Measurements from ENCODE around the gene JDP2.

The JDP2 gene

GRCh38 chr14:75443203-75443969 lies 15.6 kb downstream of the JDP2 start:
- Histone ChIP-seq H3K79me2 (ENCODE audit: control insufficient read depth, insufficient read depth, low read length) (no peaks in the 10 kb centered on the region), H2BK120ac (ENCODE audit: low read depth, low read length) (no peak overlapping the region), H3K27me3 (ENCODE audit: insufficient read depth, low read length, poor library complexity) (no peaks in the 10 kb centered on the region), H3K18ac (ENCODE audit: low read length) (no peak overlapping the region), H2BK15ac (replicated peaks; ENCODE audit: low read depth) (no peak overlapping the region), H3K36me3 (ENCODE audit: control insufficient read depth, insufficient read depth, low read length) (peaks cover 19% of the 10 kb centered on the region), H2BK5ac (ENCODE audit: low read length) (no peak overlapping the region), H3K4me2 (ENCODE audit: low read length) (no peak overlapping the region), H3K4me3 (ENCODE audit: low read length) (no peak overlapping the region), H3K4me1 (ENCODE audit: control insufficient read depth, low read depth, low read length) (peaks cover 4% of the 10 kb centered on the region), H3K9ac (ENCODE audit: low read length) (no peak overlapping the region), H4K5ac (ENCODE audit: low read length) (no peak overlapping the region), H3K23ac (ENCODE audit: low read length) (no peak overlapping the region), H4K8ac (ENCODE audit: low read depth, low read length) (no peak overlapping the region), H3K27ac (ENCODE audit: low read depth, low read length) (no peak overlapping the region), H3K79me1 (ENCODE audit: low read length) (peaks cover 20% of the 10 kb centered on the region), H3K4ac (ENCODE audit: low read depth, low read length) (no peak overlapping the region), H3K56ac (ENCODE audit: low read length) (no peak overlapping the region), H2AK5ac (ENCODE audit: low read length) (no peak overlapping the region)
- no peak for DNase-seq
- no CpG with 5 or more reads among the region's 7 CpGs for WGBS (ENCODE audit: extremely low coverage, insufficient coverage, low lambda C conversion rate)

- Histone ChIP-seq H3K27ac (ENCODE audit: low read depth, low read length) (no peak overlapping the region), H3K4me2 (ENCODE audit: low read length) (no peak overlapping the region), H2BK5ac (ENCODE audit: low read length) (no peak overlapping the region), H3K4me3 (ENCODE audit: low read length) (no peak overlapping the region), H3K9ac (ENCODE audit: low read length) (no peak overlapping the region), H3K23ac (ENCODE audit: low read length) (no peak overlapping the region), H3K79me2 (ENCODE audit: control insufficient read depth, insufficient read depth, low read length) (peaks cover under 1% of the 10 kb centered on the region), H3K27me3 (ENCODE audit: insufficient read depth, low read length, poor library complexity) (no peaks in the 10 kb centered on the region), H3K4ac (ENCODE audit: low read depth, low read length) (no peak overlapping the region), H4K5ac (ENCODE audit: low read length) (no peak overlapping the region), H3K4me1 (ENCODE audit: control insufficient read depth, low read depth, low read length) (peaks cover 4% of the 10 kb centered on the region), H3K36me3 (ENCODE audit: control insufficient read depth, insufficient read depth, low read length) (peaks cover 14% of the 10 kb centered on the region), H3K79me1 (ENCODE audit: low read length) (peaks cover 21% of the 10 kb centered on the region), H4K8ac (ENCODE audit: low read depth, low read length) (no peak overlapping the region), H3K56ac (ENCODE audit: low read length) (no peak overlapping the region), H2BK15ac (replicated peaks; ENCODE audit: low read depth) (no peak overlapping the region), H2BK120ac (ENCODE audit: low read depth, low read length) (no peak overlapping the region), H2AK5ac (ENCODE audit: low read length) (no peak overlapping the region), H3K18ac (ENCODE audit: low read length) (no peak overlapping the region)
- WGBS (ENCODE audit: extremely low coverage, insufficient coverage, low lambda C conversion rate), result no CpG with 5 or more reads among the region's 6 CpGs
- no peak for DNase-seq
Measured at GRCh38 chr14:75445236-75445635, 17.4 kb downstream of the JDP2 start.

GRCh38 chr14:75445963-75446362 lies 18.1 kb downstream of the JDP2 start:
- Histone ChIP-seq H3K79me1 (ENCODE audit: low read length) (peaks cover 25% of the 10 kb centered on the region), H3K18ac (ENCODE audit: low read length) (no peak overlapping the region), H3K9ac (ENCODE audit: low read length) (no peak overlapping the region), H3K4ac (ENCODE audit: low read depth, low read length) (no peak overlapping the region), H4K8ac (ENCODE audit: low read depth, low read length) (no peak overlapping the region), H3K27me3 (ENCODE audit: insufficient read depth, low read length, poor library complexity) (no peaks in the 10 kb centered on the region), H3K79me2 (ENCODE audit: control insufficient read depth, insufficient read depth, low read length) (peaks cover 7% of the 10 kb centered on the region), H3K27ac (ENCODE audit: low read depth, low read length) (no peak overlapping the region), H2BK15ac (replicated peaks; ENCODE audit: low read depth) (no peak overlapping the region), H3K4me1 (ENCODE audit: control insufficient read depth, low read depth, low read length) (peaks cover 4% of the 10 kb centered on the region), H3K4me2 (ENCODE audit: low read length) (no peak overlapping the region), H3K23ac (ENCODE audit: low read length) (no peak overlapping the region), H3K56ac (ENCODE audit: low read length) (no peak overlapping the region), H2BK5ac (ENCODE audit: low read length) (no peak overlapping the region), H4K5ac (ENCODE audit: low read length) (no peak overlapping the region), H2BK120ac (ENCODE audit: low read depth, low read length) (no peak overlapping the region), H3K36me3 (ENCODE audit: control insufficient read depth, insufficient read depth, low read length) (peaks cover 11% of the 10 kb centered on the region), H2AK5ac (ENCODE audit: low read length) (no peak overlapping the region), H3K4me3 (ENCODE audit: low read length) (no peak overlapping the region)
- DNase-seq, result no peak
- no CpG with 5 or more reads among the region's 3 CpGs for WGBS (ENCODE audit: extremely low coverage, insufficient coverage, low lambda C conversion rate)

GRCh38 chr14:75446447-75446846 lies 18.6 kb downstream of the JDP2 start:
- no peak overlapping the region for H3K4ac ChIP-seq (ENCODE audit: low read depth, low read length)
- no peak overlapping the region for H3K9ac ChIP-seq (ENCODE audit: low read length)
- H4K8ac ChIP-seq (ENCODE audit: low read depth, low read length), result no peak overlapping the region
- H2BK120ac ChIP-seq (ENCODE audit: low read depth, low read length), result no peak overlapping the region
- no peak overlapping the region for H2BK15ac ChIP-seq (replicated peaks; ENCODE audit: low read depth)
- no peak overlapping the region for H2BK5ac ChIP-seq (ENCODE audit: low read length)
- no peak overlapping the region for H3K23ac ChIP-seq (ENCODE audit: low read length)
- H3K4me2 ChIP-seq (ENCODE audit: low read length), result no peak overlapping the region
- no peak overlapping the region for H3K56ac ChIP-seq (ENCODE audit: low read length)
- no peak overlapping the region for H3K27ac ChIP-seq (ENCODE audit: low read depth, low read length)
- peaks cover 27% of the 10 kb centered on the region for H3K79me1 ChIP-seq (ENCODE audit: low read length)
- H4K5ac ChIP-seq (ENCODE audit: low read length), result no peak overlapping the region
- peaks cover 4% of the 10 kb centered on the region for H3K4me1 ChIP-seq (ENCODE audit: control insufficient read depth, low read depth, low read length)
- H3K27me3 ChIP-seq (ENCODE audit: insufficient read depth, low read length, poor library complexity), result no peaks in the 10 kb centered on the region
- no peak for DNase-seq
- peaks cover 9% of the 10 kb centered on the region for H3K36me3 ChIP-seq (ENCODE audit: control insufficient read depth, insufficient read depth, low read length)
- peaks cover 8% of the 10 kb centered on the region for H3K79me2 ChIP-seq (ENCODE audit: control insufficient read depth, insufficient read depth, low read length)
- H3K4me3 ChIP-seq (ENCODE audit: low read length), result no peak overlapping the region
- H2AK5ac ChIP-seq (ENCODE audit: low read length), result no peak overlapping the region
- no peak overlapping the region for H3K18ac ChIP-seq (ENCODE audit: low read length)

GRCh38 chr14:75448209-75448608 lies 20.4 kb downstream of the JDP2 start:
- Histone ChIP-seq H3K9ac (ENCODE audit: low read length) (no peak overlapping the region), H2BK120ac (ENCODE audit: low read depth, low read length) (no peak overlapping the region), H3K4me1 (ENCODE audit: control insufficient read depth, low read depth, low read length) (peaks cover 5% of the 10 kb centered on the region), H3K23ac (ENCODE audit: low read length) (no peak overlapping the region), H3K36me3 (ENCODE audit: control insufficient read depth, insufficient read depth, low read length) (peaks cover 8% of the 10 kb centered on the region), H3K18ac (ENCODE audit: low read length) (no peak overlapping the region), H3K79me1 (ENCODE audit: low read length) (peaks cover 23% of the 10 kb centered on the region), H2AK5ac (ENCODE audit: low read length) (no peak overlapping the region), H2BK15ac (replicated peaks; ENCODE audit: low read depth) (no peak overlapping the region), H4K5ac (ENCODE audit: low read length) (no peak overlapping the region), H3K79me2 (ENCODE audit: control insufficient read depth, insufficient read depth, low read length) (peaks cover 8% of the 10 kb centered on the region), H3K4me2 (ENCODE audit: low read length) (no peak overlapping the region), H4K8ac (ENCODE audit: low read depth, low read length) (no peak overlapping the region), H3K4ac (ENCODE audit: low read depth, low read length) (no peak overlapping the region), H3K4me3 (ENCODE audit: low read length) (no peak overlapping the region), H2BK5ac (ENCODE audit: low read length) (no peak overlapping the region), H3K56ac (ENCODE audit: low read length) (no peak overlapping the region), H3K27me3 (ENCODE audit: insufficient read depth, low read length, poor library complexity) (no peaks in the 10 kb centered on the region), H3K27ac (ENCODE audit: low read depth, low read length) (no peak overlapping the region)
- no peak for DNase-seq
- no CpG with 5 or more reads among the region's 1 CpG for WGBS (ENCODE audit: extremely low coverage, insufficient coverage, low lambda C conversion rate)

- Histone ChIP-seq H4K8ac (ENCODE audit: low read depth, low read length) (no peak overlapping the region), H3K27ac (ENCODE audit: low read depth, low read length) (no peak overlapping the region), H3K79me1 (ENCODE audit: low read length) (peaks cover 23% of the 10 kb centered on the region), H2BK5ac (ENCODE audit: low read length) (no peak overlapping the region), H2BK15ac (replicated peaks; ENCODE audit: low read depth) (no peak overlapping the region), H2AK5ac (ENCODE audit: low read length) (no peak overlapping the region), H3K36me3 (ENCODE audit: control insufficient read depth, insufficient read depth, low read length) (peaks cover 8% of the 10 kb centered on the region), H3K9ac (ENCODE audit: low read length) (no peak overlapping the region), H3K4me1 (ENCODE audit: control insufficient read depth, low read depth, low read length) (peaks cover 7% of the 10 kb centered on the region), H3K23ac (ENCODE audit: low read length) (no peak overlapping the region), H3K4me2 (ENCODE audit: low read length) (no peak overlapping the region), H3K4ac (ENCODE audit: low read depth, low read length) (no peak overlapping the region), H2BK120ac (ENCODE audit: low read depth, low read length) (no peak overlapping the region), H3K27me3 (ENCODE audit: insufficient read depth, low read length, poor library complexity) (no peaks in the 10 kb centered on the region), H3K4me3 (ENCODE audit: low read length) (no peak overlapping the region), H4K5ac (ENCODE audit: low read length) (no peak overlapping the region), H3K79me2 (ENCODE audit: control insufficient read depth, insufficient read depth, low read length) (peaks cover 8% of the 10 kb centered on the region), H3K18ac (ENCODE audit: low read length) (no peak overlapping the region), H3K56ac (ENCODE audit: low read length) (no peak overlapping the region)
- no CpG with 5 or more reads among the region's 2 CpGs for WGBS (ENCODE audit: extremely low coverage, insufficient coverage, low lambda C conversion rate)
- no peak for DNase-seq
Measured at GRCh38 chr14:75449036-75449435, 21.2 kb downstream of the JDP2 start.
